ENCODE results near the gene SURF2.

SURF2 gene

DNA sequence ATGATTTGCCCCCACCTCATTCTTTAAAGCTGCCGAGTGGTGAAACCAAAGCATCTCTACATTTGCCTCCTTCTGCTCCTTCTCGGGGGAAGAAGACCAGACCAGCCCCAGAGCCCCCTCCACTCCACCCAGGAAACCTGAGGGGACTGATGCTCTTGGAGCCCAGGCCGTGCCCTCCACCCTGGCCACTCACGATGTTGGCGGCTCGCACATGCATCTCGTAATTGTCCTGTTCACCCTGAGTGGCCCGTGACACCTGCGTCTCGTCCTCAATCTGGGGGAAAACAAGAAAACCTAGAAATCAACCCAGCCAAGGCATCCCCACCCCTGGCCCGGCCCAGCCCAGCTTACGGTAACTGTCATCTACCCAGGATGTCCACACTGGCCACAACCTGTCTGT is 11.4 kb upstream of the SURF2 start:
- DNase-seq (ENCODE audit: extremely low read depth, low read depth) = no peak
- no peak for TF ChIP-seq CTCF (IDR thresholded peaks at IDR 0.05; ENCODE audit: low read depth, low read length)

DNA sequence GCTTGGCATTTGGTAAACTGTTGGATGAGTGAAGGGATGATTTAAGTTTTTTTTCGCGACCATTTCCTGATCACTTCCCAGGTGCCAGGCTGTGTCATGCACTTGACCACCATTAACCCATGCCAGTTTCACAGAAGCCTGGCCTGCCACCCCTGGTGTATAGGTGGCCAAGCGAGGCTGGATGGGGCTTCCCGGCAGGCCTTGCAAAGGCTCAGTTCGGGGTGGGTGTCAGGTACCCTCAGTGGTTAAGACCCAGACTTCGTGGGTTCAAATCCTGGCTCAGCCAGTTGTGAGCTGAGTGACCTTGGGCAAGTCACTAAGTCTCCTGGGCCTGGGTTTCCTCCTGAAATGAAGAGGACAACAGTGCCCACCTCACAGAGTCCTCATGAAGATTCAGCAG is 10.8 kb upstream of the SURF2 start:
- DNase-seq (ENCODE audit: extremely low read depth, low read depth) = no peak
- TF ChIP-seq CTCF (IDR thresholded peaks at IDR 0.05; ENCODE audit: low read depth, low read length) = no peak

DNA sequence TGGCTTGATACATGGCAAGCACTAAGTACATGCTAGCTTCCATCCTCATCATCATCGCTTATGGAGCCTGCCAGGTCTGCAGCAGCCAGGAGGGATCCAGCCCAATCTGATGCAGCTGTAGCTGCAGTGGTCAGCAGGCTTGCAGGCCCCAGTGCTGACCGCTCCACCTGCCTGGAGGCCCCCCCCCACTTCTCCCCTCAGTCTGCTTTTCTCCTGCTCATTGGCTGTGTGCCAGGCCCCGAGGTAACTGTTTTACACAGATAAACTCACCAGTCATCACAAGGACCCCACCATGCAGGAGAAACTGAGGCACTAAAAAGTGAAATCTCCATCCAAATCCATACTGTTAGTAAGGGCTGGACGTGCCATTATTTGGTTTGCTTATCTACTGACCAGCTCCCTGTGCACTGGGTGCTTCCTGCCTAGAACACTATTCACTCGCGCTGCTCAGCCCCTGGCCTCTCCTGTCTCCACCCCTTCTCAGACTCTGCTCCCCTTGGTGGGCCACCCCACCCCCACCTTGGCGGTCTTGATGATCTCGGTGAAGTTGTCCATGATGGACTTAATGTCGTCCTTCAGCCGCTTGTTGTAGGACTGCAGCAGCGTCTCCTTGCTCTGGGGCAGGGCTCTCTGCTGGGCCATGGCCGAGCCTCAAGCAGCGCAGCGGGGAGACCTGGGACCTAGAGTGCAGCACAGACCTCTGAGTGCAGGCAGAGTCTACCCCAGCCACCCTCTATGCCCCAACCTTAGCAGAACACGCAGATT is 10.1 kb upstream of the SURF2 start:
- no peak for DNase-seq (ENCODE audit: extremely low read depth, low read depth)
- TF ChIP-seq CTCF (IDR thresholded peaks at IDR 0.05; ENCODE audit: low read depth, low read length) = no peak

GRCh38 chr9:133347515-133347984 is 8.8 kb upstream of the SURF2 start:
- TF ChIP-seq CTCF (IDR thresholded peaks at IDR 0.05; ENCODE audit: low read depth, low read length) = no peak
- DNase-seq (ENCODE audit: extremely low read depth, low read depth) = no peak

DNA sequence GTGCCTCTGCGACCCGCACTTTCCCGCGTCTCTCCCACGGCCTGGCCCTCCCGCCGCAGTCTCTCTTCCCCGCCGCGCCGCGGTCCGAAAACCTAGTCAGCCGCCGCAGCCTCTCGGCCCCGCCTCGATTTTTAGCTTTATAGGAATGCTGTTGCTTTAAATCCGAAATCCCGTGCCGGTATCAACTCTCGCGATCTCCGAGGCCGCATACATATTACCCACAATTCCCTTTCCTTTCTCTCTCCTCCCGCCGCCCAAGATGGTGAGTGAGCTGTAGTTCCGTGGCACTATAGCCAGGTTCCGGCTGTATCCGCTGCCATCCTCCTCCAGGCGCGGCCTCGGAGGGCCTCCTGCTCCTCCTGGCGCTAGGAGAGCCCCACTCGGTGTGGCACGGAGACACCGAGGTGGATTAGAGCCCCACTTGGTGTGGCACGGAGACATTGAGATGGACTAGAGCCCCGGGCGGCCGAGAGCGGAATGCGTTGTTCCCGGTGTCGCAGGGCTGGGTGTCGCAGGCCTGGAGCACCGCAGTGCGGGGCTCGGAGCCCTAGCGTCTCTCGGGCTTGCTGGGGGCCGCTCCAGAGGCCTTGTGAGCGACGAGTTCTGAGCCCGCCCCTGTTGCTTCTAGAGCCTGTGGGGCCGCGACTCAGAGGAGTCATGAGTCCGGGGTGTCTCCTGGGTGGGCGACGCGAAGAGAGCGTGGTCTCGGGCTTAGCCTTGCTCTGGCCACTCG is 8.2 kb upstream of the SURF2 start, which contains the start of the genes MED22 and RPL7A:
TSS of gene MED22 (minus strand) at position 147 of the 733 bp plus-strand sequence. CDS start 1,469 bp downstream, outside the sequence.
TSS of gene RPL7A (plus strand) at position 234 of the 733 bp plus-strand sequence. CDS start at position 260, 26 bp downstream.
- DNase-seq (ENCODE audit: extremely low read depth, low read depth) = peak; percentile 91
- TF ChIP-seq CTCF (IDR thresholded peaks at IDR 0.05; ENCODE audit: low read depth, low read length) = no peak

DNA sequence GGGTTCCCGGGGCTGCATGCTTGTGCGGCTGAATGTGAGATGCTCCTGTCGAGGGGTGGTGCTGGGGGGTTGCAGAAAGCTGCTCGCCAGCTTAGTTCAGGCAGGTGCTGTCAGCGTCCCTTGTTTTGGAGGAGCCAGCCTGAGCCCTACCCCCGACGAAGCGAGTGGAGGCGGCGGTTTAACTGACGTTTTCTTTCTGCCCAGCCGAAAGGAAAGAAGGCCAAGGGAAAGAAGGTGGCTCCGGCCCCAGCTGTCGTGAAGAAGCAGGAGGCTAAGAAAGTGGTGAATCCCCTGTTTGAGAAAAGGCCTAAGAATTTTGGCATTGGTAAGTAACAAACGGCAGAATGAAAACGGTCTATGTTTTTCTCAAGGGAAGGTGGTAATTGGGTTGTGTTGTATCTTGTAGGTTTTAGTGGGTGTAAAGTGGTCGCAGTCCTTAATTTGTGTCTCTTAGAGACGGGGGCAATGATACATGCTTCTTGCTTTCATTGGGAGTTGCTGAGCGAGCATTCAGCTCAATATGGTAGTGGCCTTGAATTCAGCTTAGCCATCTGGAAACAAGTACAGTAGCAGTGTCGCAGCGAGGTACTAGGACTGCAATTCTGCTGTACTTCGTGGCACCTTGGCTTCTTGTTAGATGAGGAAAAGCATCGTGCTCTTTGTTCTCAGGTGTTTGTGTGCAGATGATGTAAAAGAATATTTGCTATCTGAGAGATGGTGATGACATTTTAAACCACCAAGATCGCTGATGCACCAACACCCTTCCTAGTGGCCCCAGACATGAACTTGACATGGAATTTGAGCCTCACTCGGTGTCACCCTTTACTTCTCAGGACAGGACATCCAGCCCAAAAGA is 7.4 kb upstream of the SURF2 start:
- DNase-seq (ENCODE audit: extremely low read depth, low read depth) = no peak

More for the DNA sequence above, 7.4 kb upstream of the SURF2 start:
- no peak for TF ChIP-seq CTCF (IDR thresholded peaks at IDR 0.05; ENCODE audit: low read depth, low read length)
